Psoas muscle (tissue), 8 donors: ENCODE measurements around the gene REELD1. TPM values are rescaled to one million over a fixed set of nuclear protein-coding genes. Genes with fewer than 3 reads are reported as not detected.

ENCODE experiments used
- ATAC-seq, 4 donors: fragments of 200-7000 bp; cut with Tn5 transposase; one replicate each; pipeline ENCODE4 v1.9.1; 2020; ENCODE audit warnings: moderate library complexity in 3 of 4, mild to moderate bottlenecking in 2 of 4
- DNase-seq, 2 donors: peaks; one replicate each; pipeline ENCODE4 v3.0.0-alpha.2; 2020
- H3K27ac ChIP-seq: fragments of 200-600 bp; one replicate; pipeline ENCODE4 v1.8.0; 2022
- H3K27me3 ChIP-seq, 3 donors: fragments of 200-600 bp in 1 of 3; one replicate each; pipeline versions ENCODE4 v1.6.1 to v1.8.0; 2013 to 2022; ENCODE audit warnings: low read length in 2 of 3, mild to moderate bottlenecking in 2 of 3, moderate library complexity in 1 of 3; ENCODE audit not compliant: insufficient read depth in 3 of 3
- H3K36me3 ChIP-seq, 2 donors: fragments of 200-600 bp in 1 of 2; one replicate each; pipeline versions ENCODE4 v1.6.1 to v1.8.0; 2013 to 2022; ENCODE audit warnings: low read depth in 1 of 2, mild to moderate bottlenecking in 1 of 2, moderate library complexity in 1 of 2; ENCODE audit not compliant: insufficient read depth in 1 of 2
- H3K4me1 ChIP-seq: fragments of 200-600 bp; one replicate; pipeline ENCODE4 v1.8.0; 2022
- H3K4me3 ChIP-seq: fragments of 200-600 bp; one replicate; pipeline ENCODE4 v1.8.0; 2022; ENCODE audit warnings: mild to moderate bottlenecking
- H3K9me3 ChIP-seq: fragments of 200-600 bp; one replicate; pipeline ENCODE4 v1.8.0; 2022
- CTCF ChIP-seq: fragments of 200-600 bp; IDR thresholded peaks from one replicate; pipeline ENCODE4 v1.8.0; 2022; ENCODE audit warnings: antibody characterized with exemption
- WGBS, 3 donors: extraction: QIAGEN DNeasy Blood & Tissue Kit; methylation state at CpG; one replicate each; pipeline versions ENCODE4 v1.1.6 to v1.1.7; 2013; 5-methylcytosine and 5-hydroxymethylcytosine counted together
- intact Hi-C, 2 donors: fragments of 100-400 bp; cut with DNase I; formaldehyde crosslinking; loops; one replicate each; pipeline versions ENCODE4 v1.11.0 to v1.14.2; 2022
- long read RNA-seq, 2 donors: library from polyadenylated mRNA; unstranded; transcript quantifications; one replicate each; pipeline ENCODE4 v2.0.0, GENCODE V29; 2021
- polyA plus RNA-seq, 3 donors: library from polyadenylated mRNA; stranded (reverse); fragments of 200-250 nt; gene quantifications; one replicate each; pipeline ENCODE4 v1.2.3, GENCODE V29; 2013
- total RNA-seq, 4 donors: library from RNA; stranded (reverse); fragmentation: NEBNext Ultra II Directional in 2 of 4; extraction: Animal tissue kit (Norgen Biotek cat#: 25700) in 2 of 4; gene quantifications; one replicate each; pipeline versions ENCODE4 v1.2.1 to v1.2.4, GENCODE V29; 2021 to 2023
- donor health status: healthy with polysubstance abuse.
- donor health status: DM: no; HTN: no; CAD: no; lungs with moderate emphysema.
- donor health status: Bipolar disorder and iron deficiency.
- donor health status: healthy.
- donor health status: DM: yes; HTN: yes; CAD: no.
- donor health status: DM: no; HTN: no; CAD: no.
- donor health status: DM: no; HTN: no; CAD: no.
- donor health status: DM: yes; HTN: yes; CAD: no.

The REELD1 gene
- under 1 TPM in 1 of 4 donors, not detected in 3; 0.46 TPM for total RNA-seq
- polyA plus RNA-seq: under 1 TPM in 2 of 3 donors, not detected in 1; 0.03 to 0.10 TPM
- long read RNA-seq, donor 1: 0 reads
- long read RNA-seq, donor 2: 0 reads

GRCh38 chr4:146214238-146214637 lies at the start of gene REELD1:
Gene REELD1 (plus strand): TSS chr4:146214538. CDS start chr4:146216953, 2,415 bp downstream.
- Histone ChIP-seq H3K9me3 (no peaks in the 10 kb centered on the region), H3K4me3 (no peak within 1 kb of the TSS), H3K27ac (no peak within 1 kb of the TSS), H3K27me3 (peaks cover 0 to 1% (median 0%) of the 10 kb centered on the region in 3 donors), H3K36me3 (no peaks in the 10 kb centered on the region), H3K4me1 (no peaks in the 10 kb centered on the region)
- ATAC-seq (no peak), DNase-seq (no peak)
- WGBS, 3 donors: 32 to 45% (median 41%) methylated on average over 5 of the region's 5 CpGs
- no peak for TF ChIP-seq CTCF
- intact Hi-C loops: no loop called here

GRCh38 chr4:146165221-146165620 lies 49.1 kb upstream of the REELD1 start:
- Histone ChIP-seq H3K4me3 (no peak overlapping the region), H3K27me3 (no peaks in the 10 kb centered on the region), H3K9me3 (peaks cover 15% of the 10 kb centered on the region), H3K27ac (no peak overlapping the region), H3K36me3 (no peaks in the 10 kb centered on the region), H3K4me1 (no peaks in the 10 kb centered on the region)
- TF ChIP-seq CTCF: no peak
- DNase-seq (no peak), ATAC-seq (no peak)
- WGBS, 3 donors: 41 to 53% (median 49%) methylated on average over 1 of the region's 1 CpG
- intact Hi-C loops: no loop called here

- DNase-seq (no peak), ATAC-seq (no peak)
- no peak overlapping the region for H3K4me3 ChIP-seq
- no peak for TF ChIP-seq CTCF
- intact Hi-C loops: no loop called here
- no peaks in the 10 kb centered on the region for H3K27me3 ChIP-seq
- no peaks in the 10 kb centered on the region for H3K4me1 ChIP-seq
- peaks cover 15% of the 10 kb centered on the region for H3K9me3 ChIP-seq
- no peaks in the 10 kb centered on the region for H3K36me3 ChIP-seq
- no peak overlapping the region for H3K27ac ChIP-seq
Measured at GRCh38 chr4:146165840-146166239, 48.5 kb upstream of the REELD1 start.

- Histone ChIP-seq H3K4me3 (no peak overlapping the region), H3K4me1 (peaks cover 2% of the 10 kb centered on the region), H3K9me3 (no peaks in the 10 kb centered on the region), H3K36me3 (no peaks in the 10 kb centered on the region), H3K27me3 (no peaks in the 10 kb centered on the region), H3K27ac (no peak overlapping the region)
- intact Hi-C loops: loop anchor here (10.0 kb wide), 2 partner anchors 225 to 325 kb away; no protein-coding TSS in a partner anchor
- ATAC-seq (no peak), DNase-seq (no peak)
- 62 to 68% (median 65%) methylated on average over 3 of the region's 3 CpGs for WGBS, 3 donors
- no peak for TF ChIP-seq CTCF
Measured at GRCh38 chr4:146170149-146170548, 44.2 kb upstream of the REELD1 start.
